Fibroblast of lung (primary cell): Measurements from ENCODE around the gene SBNO2.

Source experiments
- CTCF ChIP-seq, 2 donors: IDR thresholded peaks in 1 of 2; conservative IDR thresholded peaks in 1 of 2; 1 replicate in 1 of 2; 2 replicates in 1 of 2; pipeline ENCODE4 v1.5.1; 2011 to 2012; ENCODE audit warnings: low read length in 2 of 2, control low read depth in 1 of 2, inconsistent platforms in 1 of 2, low read depth in 1 of 2, mild to moderate bottlenecking in 1 of 2
- EZH2 ChIP-seq: IDR thresholded peaks from 2 replicates; pipeline ENCODE4 v1.5.1; 2012; ENCODE audit warnings: low read length, control low read depth, mild to moderate bottlenecking; ENCODE audit errors: missing control alignments

GRCh38 chr19:1139126-1139525, 34.9 kb downstream of the SBNO2 start:
- no peak for TF ChIP-seq CTCF (conservative IDR thresholded peaks at IDR 0.05 in 1 of 2, IDR thresholded peaks at IDR 0.05 in 1 of 2; ENCODE audit: low read depth in 1 of 2, low read length in 2 of 2)
- TF ChIP-seq EZH2 = no peak
